Neural progenitor cell (in vitro differentiated cells): ENCODE measurements around the gene CISD1. TPM values are rescaled to one million over a fixed set of nuclear protein-coding genes. Genes with fewer than 3 reads are reported as not detected.
A peak's percentile ranks its signal among the peaks of the same experiment; 100 is the strongest.

Experiments used
- DNase-seq: peaks from one replicate; pipeline ENCODE4 v3.0.0-alpha.2; 2016; ENCODE audit warnings: low spot score
- H2AFZ ChIP-seq: fragments of 200-600 bp; sonication (generic); replicated peaks from 2 replicates; pipeline ENCODE4 v1.6.1; 2016; ENCODE audit warnings: antibody characterized with exemption
- H3F3A ChIP-seq: fragments of 200-600 bp; sonication (generic); 2 replicates; pipeline ENCODE4 v1.6.1; 2016; ENCODE audit warnings: antibody characterized with exemption, low read depth
- H3K27ac ChIP-seq: fragments of 200-600 bp; sonication (generic); 2 replicates; pipeline ENCODE4 v1.5.1; 2016; ENCODE audit warnings: mild to moderate bottlenecking
- H3K27me3 ChIP-seq: fragments of 200-600 bp; sonication (generic); 2 replicates; pipeline ENCODE4 v1.6.1; 2016; ENCODE audit warnings: mild to moderate bottlenecking, moderate library complexity
- H3K36me3 ChIP-seq: fragments of 200-600 bp; sonication (generic); 2 replicates; pipeline ENCODE4 v1.5.1; 2016
- H3K4me1 ChIP-seq: fragments of 200-600 bp; sonication (generic); 2 replicates; pipeline ENCODE4 v1.6.1; 2016; ENCODE audit warnings: mixed run types
- H3K4me2 ChIP-seq: fragments of 200-600 bp; sonication (generic); 2 replicates; pipeline ENCODE4 v1.6.1; 2016
- H3K4me3 ChIP-seq: fragments of 200-600 bp; sonication (generic); 2 replicates; pipeline ENCODE4 v1.5.1; 2016
- H3K79me2 ChIP-seq: fragments of 200-600 bp; sonication (generic); 2 replicates; pipeline ENCODE4 v1.6.1; 2016; ENCODE audit warnings: low read depth
- H3K9ac ChIP-seq: fragments of 200-600 bp; sonication (generic); 2 replicates; pipeline ENCODE4 v1.6.1; 2016
- H3K9me3 ChIP-seq: fragments of 200-600 bp; sonication (generic); 2 replicates; pipeline ENCODE4 v1.5.1; 2016; ENCODE audit warnings: low read depth
- H4K20me1 ChIP-seq: fragments of 200-600 bp; sonication (generic); 2 replicates; pipeline ENCODE4 v1.6.1; 2016; ENCODE audit warnings: low read depth
- H3K27ac Mint-ChIP-seq: 3 replicates; pipeline ENCODE4 v1.8.0; 2021; ENCODE audit warnings: mixed read lengths
- H3K27me3 Mint-ChIP-seq: 2 replicates; pipeline ENCODE4 v1.8.0; 2022; ENCODE audit warnings: low read depth, mild to moderate bottlenecking, inconsistent platforms, moderate library complexity, mixed read lengths; ENCODE audit not compliant: insufficient read depth
- H3K36me3 Mint-ChIP-seq: 3 replicates; pipeline ENCODE4 v1.8.0; 2021; ENCODE audit warnings: mixed read lengths
- H3K4me1 Mint-ChIP-seq: 3 replicates; pipeline ENCODE4 v1.8.0; 2021; ENCODE audit warnings: mixed read lengths
- H3K4me3 Mint-ChIP-seq: 3 replicates; pipeline ENCODE4 v1.8.0; 2021; ENCODE audit warnings: mild to moderate bottlenecking, moderate library complexity, mixed read lengths
- H3K9me3 Mint-ChIP-seq: 3 replicates; pipeline ENCODE4 v1.8.0; 2020; ENCODE audit warnings: mixed read lengths
- CTCF ChIP-seq: fragments of 200-600 bp; sonication (generic); IDR thresholded peaks from 2 replicates; pipeline ENCODE4 v1.5.1; 2017; ENCODE audit warnings: antibody characterized with exemption, mild to moderate bottlenecking
- EZH2 ChIP-seq: fragments of 200-600 bp; sonication (generic); IDR thresholded peaks from 2 replicates; pipeline ENCODE4 v1.6.1; 2017; ENCODE audit warnings: antibody characterized with exemption, mild to moderate bottlenecking, moderate library complexity
- EZH2phosphoT487 ChIP-seq: fragments of 200-600 bp; sonication (generic); IDR thresholded peaks from 2 replicates; pipeline ENCODE4 v1.6.1; 2017; ENCODE audit warnings: antibody characterized with exemption
- total RNA-seq: library from RNA; depleted of rRNA; stranded (reverse); fragments of >200 nt; gene quantifications from 2 replicates; pipeline ENCODE4 v1.2.3, GENCODE V29; 2015; ENCODE audit warnings: low replicate concordance

CISD1 gene
- total RNA-seq, 1 donor from 2014 or later: 27.6 TPM

GRCh38 chr10:58260334-58260733, 8.6 kb upstream of the CISD1 start:
- no peaks in the 10 kb centered on the region for H3F3A ChIP-seq
- Mint-ChIP-seq H3K27me3 (peaks cover 5% of the 10 kb centered on the region), H3K27ac (no peak overlapping the region), H3K9me3 (peaks cover 28% of the 10 kb centered on the region), H3K4me3 (no peak overlapping the region), H3K36me3 (peaks cover 25% of the 10 kb centered on the region), H3K4me1 (peaks cover 6% of the 10 kb centered on the region)
- no peaks in the 10 kb centered on the region for H3K27me3 ChIP-seq
- no peak overlapping the region for H3K4me3 ChIP-seq
- peaks cover 5% of the 10 kb centered on the region for H3K4me1 ChIP-seq
- TF ChIP-seq CTCF (no peak), EZH2phosphoT487 (no peak), EZH2 (no peak)
- no peak for DNase-seq
- no peak overlapping the region for H3K9ac ChIP-seq
- no peak overlapping the region for H3K4me2 ChIP-seq
- no peak overlapping the region for H2AFZ ChIP-seq
- H3K9me3 ChIP-seq: no peaks in the 10 kb centered on the region
- no peaks in the 10 kb centered on the region for H3K36me3 ChIP-seq
- no peaks in the 10 kb centered on the region for H4K20me1 ChIP-seq
- H3K79me2 ChIP-seq: peaks cover 26% of the 10 kb centered on the region
- H3K27ac ChIP-seq: no peak overlapping the region

GRCh38 chr10:58262766-58263165, 6.2 kb upstream of the CISD1 start:
- H3K4me2 ChIP-seq: no peak overlapping the region
- DNase-seq: no peak
- peaks cover 8% of the 10 kb centered on the region for H3K27me3 ChIP-seq
- H3K9ac ChIP-seq: no peak overlapping the region
- peaks cover 23% of the 10 kb centered on the region for H3K4me1 Mint-ChIP-seq
- no peak overlapping the region for H3K4me3 ChIP-seq
- H3K27me3 Mint-ChIP-seq: no peaks in the 10 kb centered on the region
- peaks cover 5% of the 10 kb centered on the region for H4K20me1 ChIP-seq
- H3K27ac Mint-ChIP-seq: no peak overlapping the region
- peaks cover 11% of the 10 kb centered on the region for H3K9me3 Mint-ChIP-seq
- peaks cover 19% of the 10 kb centered on the region for H3K4me1 ChIP-seq
- H3K4me3 Mint-ChIP-seq: no peak overlapping the region
- TF ChIP-seq EZH2phosphoT487 (no peak), EZH2 (no peak), CTCF (no peak)
- no peak overlapping the region for H3K27ac ChIP-seq
- H3F3A ChIP-seq: peaks cover 3% of the 10 kb centered on the region
- H3K36me3 Mint-ChIP-seq: peaks cover 11% of the 10 kb centered on the region
- H2AFZ ChIP-seq: no peak overlapping the region
- H3K36me3 ChIP-seq: no peaks in the 10 kb centered on the region
- peaks cover 46% of the 10 kb centered on the region for H3K79me2 ChIP-seq
- H3K9me3 ChIP-seq: no peaks in the 10 kb centered on the region

- no peak overlapping the region for H3K27ac ChIP-seq
- TF ChIP-seq EZH2phosphoT487 (no peak), CTCF (no peak), EZH2 (no peak)
- H3K9me3 ChIP-seq: no peaks in the 10 kb centered on the region
- Mint-ChIP-seq H3K4me1 (peaks cover 23% of the 10 kb centered on the region), H3K27me3 (peaks cover 5% of the 10 kb centered on the region), H3K4me3 (peak overlapping the region; percentile 46), H3K9me3 (peaks cover 5% of the 10 kb centered on the region), H3K27ac (no peak overlapping the region), H3K36me3 (no peaks in the 10 kb centered on the region)
- no peaks in the 10 kb centered on the region for H3K36me3 ChIP-seq
- DNase-seq: no peak
- H3F3A ChIP-seq: peaks cover 19% of the 10 kb centered on the region
- H3K4me3 ChIP-seq: no peak overlapping the region
- peaks cover 8% of the 10 kb centered on the region for H3K27me3 ChIP-seq
- no peak overlapping the region for H3K9ac ChIP-seq
- H3K4me2 ChIP-seq: peak overlapping the region; percentile 94
- H3K4me1 ChIP-seq: peaks cover 21% of the 10 kb centered on the region
- no peak overlapping the region for H2AFZ ChIP-seq
- H3K79me2 ChIP-seq: peaks cover 39% of the 10 kb centered on the region
- peaks cover 5% of the 10 kb centered on the region for H4K20me1 ChIP-seq
Measured at GRCh38 chr10:58264780-58265179, 4.2 kb upstream of the CISD1 start.
